ENCODE measurements around the gene ZNF487.

DNA sequence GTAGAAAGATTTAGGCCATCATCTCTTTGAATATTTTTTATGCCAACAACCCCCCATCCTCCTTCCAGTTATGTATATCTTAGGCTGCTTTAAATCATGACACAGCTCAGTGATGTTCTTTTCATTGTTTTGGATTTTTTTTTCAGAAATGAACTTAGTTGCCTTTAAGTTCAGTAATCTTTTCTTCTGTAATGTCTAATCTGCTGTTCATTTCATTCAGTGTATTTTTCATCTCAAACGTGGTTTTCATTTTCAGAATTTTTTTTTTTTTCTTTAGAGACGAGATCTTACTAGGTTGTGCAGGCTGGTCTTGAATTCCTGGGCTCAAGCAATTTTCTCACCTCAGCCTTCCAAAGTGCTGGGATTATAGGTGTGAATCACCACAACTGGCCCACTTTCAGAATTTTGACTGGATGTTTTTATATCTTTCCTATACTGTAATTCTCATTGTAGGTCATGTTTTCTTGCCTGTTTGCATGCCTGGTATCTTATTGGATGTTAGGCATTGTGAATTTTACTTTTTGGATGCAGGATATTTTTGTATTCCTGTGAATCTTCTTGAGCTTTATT is 8.1 kb downstream of the ZNF487 start:
- TF ChIP-seq POLR2A (IDR thresholded peaks at IDR 0.05; ENCODE audit: low read length) (no peak), NPAS2 (CRISPR knock-in tag; IDR thresholded peaks at IDR 0.05; ENCODE audit: borderline replicate concordance) (no peak), MYC (IDR thresholded peaks at IDR 0.05; ENCODE audit: borderline replicate concordance, low read length) (no peak), NFE2L2 (conservative IDR thresholded peaks at IDR 0.05; ENCODE audit: low read length) (no peak), CBX2 (IDR thresholded peaks at IDR 0.05; ENCODE audit: borderline replicate concordance, low read depth) (no peak), EHMT2 (IDR thresholded peaks at IDR 0.05; ENCODE audit: low read depth) (no peak), CHD2 (IDR thresholded peaks at IDR 0.05; ENCODE audit: low read length, partially characterized antibody) (no peak), NR3C1 (IDR thresholded peaks at IDR 0.05) (no peak), HDAC2 (IDR thresholded peaks at IDR 0.05) (no peak), JUN (IDR thresholded peaks at IDR 0.05) (no peak)
- TF ChIP-seq, protein P1, sequence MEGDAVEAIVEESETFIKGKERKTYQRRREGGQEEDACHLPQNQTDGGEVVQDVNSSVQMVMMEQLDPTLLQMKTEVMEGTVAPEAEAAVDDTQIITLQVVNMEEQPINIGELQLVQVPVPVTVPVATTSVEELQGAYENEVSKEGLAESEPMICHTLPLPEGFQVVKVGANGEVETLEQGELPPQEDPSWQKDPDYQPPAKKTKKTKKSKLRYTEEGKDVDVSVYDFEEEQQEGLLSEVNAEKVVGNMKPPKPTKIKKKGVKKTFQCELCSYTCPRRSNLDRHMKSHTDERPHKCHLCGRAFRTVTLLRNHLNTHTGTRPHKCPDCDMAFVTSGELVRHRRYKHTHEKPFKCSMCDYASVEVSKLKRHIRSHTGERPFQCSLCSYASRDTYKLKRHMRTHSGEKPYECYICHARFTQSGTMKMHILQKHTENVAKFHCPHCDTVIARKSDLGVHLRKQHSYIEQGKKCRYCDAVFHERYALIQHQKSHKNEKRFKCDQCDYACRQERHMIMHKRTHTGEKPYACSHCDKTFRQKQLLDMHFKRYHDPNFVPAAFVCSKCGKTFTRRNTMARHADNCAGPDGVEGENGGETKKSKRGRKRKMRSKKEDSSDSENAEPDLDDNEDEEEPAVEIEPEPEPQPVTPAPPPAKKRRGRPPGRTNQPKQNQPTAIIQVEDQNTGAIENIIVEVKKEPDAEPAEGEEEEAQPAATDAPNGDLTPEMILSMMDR (IDR thresholded peaks at IDR 0.05): no peak
- TF ChIP-seq, protein P2, sequence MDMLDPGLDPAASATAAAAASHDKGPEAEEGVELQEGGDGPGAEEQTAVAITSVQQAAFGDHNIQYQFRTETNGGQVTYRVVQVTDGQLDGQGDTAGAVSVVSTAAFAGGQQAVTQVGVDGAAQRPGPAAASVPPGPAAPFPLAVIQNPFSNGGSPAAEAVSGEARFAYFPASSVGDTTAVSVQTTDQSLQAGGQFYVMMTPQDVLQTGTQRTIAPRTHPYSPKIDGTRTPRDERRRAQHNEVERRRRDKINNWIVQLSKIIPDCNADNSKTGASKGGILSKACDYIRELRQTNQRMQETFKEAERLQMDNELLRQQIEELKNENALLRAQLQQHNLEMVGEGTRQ (IDR thresholded peaks at IDR 0.05): no peak
- TF ChIP-seq, protein P3, sequence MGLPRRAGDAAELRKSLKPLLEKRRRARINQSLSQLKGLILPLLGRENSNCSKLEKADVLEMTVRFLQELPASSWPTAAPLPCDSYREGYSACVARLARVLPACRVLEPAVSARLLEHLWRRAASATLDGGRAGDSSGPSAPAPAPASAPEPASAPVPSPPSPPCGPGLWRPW (IDR thresholded peaks at IDR 0.05): no peak

Data from A549 (cell line).